A673 (cell line): ENCODE measurements around the gene SMC3.
"Not testable (repeated sequence)": the region's sequence is repeated elsewhere in the genome, so short reads cannot be mapped to it uniquely, and the experiment has no call there.

Experiments
- EZH2 ChIP-seq: fragments of 200-600 bp; sonication (generic); IDR thresholded peaks from 2 replicates; pipeline ENCODE4 v1.6.1; 2017; ENCODE audit warnings: borderline replicate concordance, low read depth, mild to moderate bottlenecking, mixed read lengths, antibody characterized with exemption, low read length; ENCODE audit not compliant: poor library complexity, severe bottlenecking
- TF ChIP-seq, protein P1 (sequence below): fragments of 300-800, 200-600 bp; sonication (generic); conservative IDR thresholded peaks from 2 replicates; pipeline ENCODE4 v1.5.1; 2017; ENCODE audit warnings: low read depth, mild to moderate bottlenecking, antibody characterized with exemption, low read length, moderate library complexity, mixed read lengths

DNA sequence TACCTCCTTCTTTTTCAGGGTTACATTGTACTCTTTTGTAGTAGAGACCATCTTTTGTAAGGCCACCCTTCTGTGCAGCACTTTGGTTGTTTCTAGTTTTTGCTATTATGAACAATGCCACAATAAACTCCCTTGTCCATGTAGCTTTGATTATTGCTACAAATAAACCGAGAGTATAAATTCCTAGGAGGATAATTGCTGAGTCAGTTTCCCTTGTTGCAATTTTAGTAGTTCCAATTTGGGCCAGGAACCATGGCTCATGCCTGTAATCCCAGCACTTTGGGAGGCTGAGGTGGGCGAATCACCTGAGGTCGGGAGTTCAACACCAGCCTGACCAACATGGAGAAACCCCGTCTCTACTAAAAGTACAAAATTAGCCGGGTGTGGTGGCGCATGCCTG lies 72.4 kb downstream of the SMC3 start:
- TF ChIP-seq, protein P1, sequence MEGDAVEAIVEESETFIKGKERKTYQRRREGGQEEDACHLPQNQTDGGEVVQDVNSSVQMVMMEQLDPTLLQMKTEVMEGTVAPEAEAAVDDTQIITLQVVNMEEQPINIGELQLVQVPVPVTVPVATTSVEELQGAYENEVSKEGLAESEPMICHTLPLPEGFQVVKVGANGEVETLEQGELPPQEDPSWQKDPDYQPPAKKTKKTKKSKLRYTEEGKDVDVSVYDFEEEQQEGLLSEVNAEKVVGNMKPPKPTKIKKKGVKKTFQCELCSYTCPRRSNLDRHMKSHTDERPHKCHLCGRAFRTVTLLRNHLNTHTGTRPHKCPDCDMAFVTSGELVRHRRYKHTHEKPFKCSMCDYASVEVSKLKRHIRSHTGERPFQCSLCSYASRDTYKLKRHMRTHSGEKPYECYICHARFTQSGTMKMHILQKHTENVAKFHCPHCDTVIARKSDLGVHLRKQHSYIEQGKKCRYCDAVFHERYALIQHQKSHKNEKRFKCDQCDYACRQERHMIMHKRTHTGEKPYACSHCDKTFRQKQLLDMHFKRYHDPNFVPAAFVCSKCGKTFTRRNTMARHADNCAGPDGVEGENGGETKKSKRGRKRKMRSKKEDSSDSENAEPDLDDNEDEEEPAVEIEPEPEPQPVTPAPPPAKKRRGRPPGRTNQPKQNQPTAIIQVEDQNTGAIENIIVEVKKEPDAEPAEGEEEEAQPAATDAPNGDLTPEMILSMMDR: not testable (repeated sequence)
- not testable (repeated sequence) for TF ChIP-seq EZH2
